MM.1S (cell line): ENCODE results near the gene TCEAL8.

ENCODE experiments used
- DNase-seq: peaks from one replicate; pipeline ENCODE4 v3.0.0-alpha.2; 2015
- H2AFZ ChIP-seq: fragments of 300-600 bp; sonication (generic); 2 replicates; pipeline ENCODE4 v1.6.0; 2016; ENCODE audit warnings: antibody characterized with exemption, low read length
- H3F3A ChIP-seq: fragments of 300-600 bp; sonication (generic); 2 replicates; pipeline ENCODE4 v1.6.1; 2016; ENCODE audit warnings: mild to moderate bottlenecking, antibody characterized with exemption, low read length, moderate library complexity, mixed read lengths; ENCODE audit not compliant: insufficient read depth
- H3K27ac ChIP-seq: fragments of 300-600 bp; sonication (generic); 2 replicates; pipeline ENCODE4 v1.5.1; 2016; ENCODE audit warnings: mild to moderate bottlenecking, low read length
- H3K27me3 ChIP-seq: fragments of 300-600 bp; sonication (generic); replicated peaks from 2 replicates; pipeline ENCODE4 v1.6.0; 2016; ENCODE audit warnings: low read length; ENCODE audit not compliant: insufficient read depth
- H3K36me3 ChIP-seq: fragments of 300-600 bp; sonication (generic); replicated peaks from 2 replicates; pipeline ENCODE4 v1.6.1; 2016; ENCODE audit warnings: mild to moderate bottlenecking, low read length, mixed read lengths; ENCODE audit not compliant: insufficient read depth
- H3K4me1 ChIP-seq: fragments of 300-600 bp; sonication (generic); 2 replicates; pipeline ENCODE4 v1.6.1; 2016; ENCODE audit warnings: low read length, mixed read lengths
- H3K4me2 ChIP-seq: fragments of 300-600 bp; sonication (generic); 2 replicates; pipeline ENCODE4 v1.6.0; 2016; ENCODE audit warnings: low read depth, low read length
- H3K4me3 ChIP-seq: fragments of 300-600 bp; sonication (generic); 2 replicates; pipeline ENCODE4 v1.5.1; 2016; ENCODE audit warnings: low read length, mixed read lengths
- H3K79me2 ChIP-seq: fragments of 300-600 bp; sonication (generic); 2 replicates; pipeline ENCODE4 v1.6.1; 2016; ENCODE audit warnings: mixed run types, low read length, mixed read lengths
- H3K9ac ChIP-seq: fragments of 300-600 bp; sonication (generic); 2 replicates; pipeline ENCODE4 v1.6.1; 2016; ENCODE audit warnings: low read length, mixed read lengths
- H3K9me2 ChIP-seq: fragments of 300-600 bp; sonication (generic); replicated peaks from 2 replicates; pipeline ENCODE4 v1.6.1; 2016; ENCODE audit warnings: mild to moderate bottlenecking, low read length, mixed read lengths; ENCODE audit not compliant: insufficient read depth
- H3K9me3 ChIP-seq: fragments of 300-600 bp; sonication (generic); replicated peaks from 2 replicates; pipeline ENCODE4 v1.6.1; 2016; ENCODE audit warnings: mild to moderate bottlenecking, low read length, mixed read lengths; ENCODE audit not compliant: insufficient read depth
- H4K20me1 ChIP-seq: fragments of 300-600 bp; sonication (generic); 2 replicates; pipeline ENCODE4 v1.6.1; 2016; ENCODE audit warnings: mild to moderate bottlenecking, low read length, moderate library complexity, mixed read lengths; ENCODE audit not compliant: insufficient read depth
- EZH2 ChIP-seq: fragments of 300-600 bp; sonication (generic); optimal IDR thresholded peaks from 2 replicates; pipeline ENCODE3; 2017; ENCODE audit warnings: low read depth, mild to moderate bottlenecking, antibody characterized with exemption, low read length, mixed read lengths
- EZH2phosphoT487 ChIP-seq: fragments of 300-600 bp; sonication (generic); IDR thresholded peaks from 2 replicates; pipeline ENCODE4 v1.6.1; 2018; ENCODE audit warnings: antibody characterized with exemption, low read length
- TF ChIP-seq, protein P1 (sequence below): fragments of 300-600 bp; sonication (generic); IDR thresholded peaks from 2 replicates; pipeline ENCODE4 v1.5.1; 2016; ENCODE audit warnings: antibody characterized with exemption, low read length, mixed read lengths

Gene TCEAL8

DNA sequence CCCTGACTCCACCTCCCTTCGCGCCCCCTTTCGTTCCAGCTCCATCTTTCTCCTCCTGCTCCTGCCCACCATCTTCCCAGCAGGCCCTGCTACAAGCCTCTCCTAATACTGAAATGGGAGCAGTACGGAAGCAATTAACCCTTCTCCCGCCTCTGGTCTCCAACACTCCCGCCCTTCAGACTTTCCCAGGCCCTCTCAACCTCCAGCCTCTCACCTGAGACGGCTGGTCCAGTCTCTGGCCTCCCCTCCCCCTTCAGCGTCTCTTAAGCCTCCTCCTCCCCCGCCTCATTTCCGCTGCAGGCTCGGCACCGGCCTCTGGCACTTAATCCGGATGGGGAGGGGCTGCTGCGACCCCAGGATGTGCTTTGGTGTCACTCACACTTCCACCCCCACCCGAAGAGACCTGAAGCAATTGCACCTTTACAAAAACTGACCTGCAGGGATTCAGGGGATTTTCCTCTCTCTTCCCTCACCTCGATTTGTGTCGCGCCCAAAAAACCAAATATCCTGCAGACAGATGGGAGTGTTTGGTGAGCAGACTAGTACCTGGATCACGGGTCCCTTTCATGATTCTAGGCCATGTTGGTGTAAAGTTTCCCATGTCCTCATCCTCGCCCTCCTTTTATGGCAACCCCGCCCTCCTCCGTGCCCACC, 657 bp downstream of the TCEAL8 start:
- H3K9me2 ChIP-seq, result no peaks in the 10 kb centered on the region
- peak; percentile 37 for DNase-seq
- H3K27ac ChIP-seq, result peak overlapping the region; percentile 22; the same call in 1 of the 2 replicates
- H3K9ac ChIP-seq, result peak overlapping the region; percentile 74
- no peaks in the 10 kb centered on the region for H3K36me3 ChIP-seq
- H3K27me3 ChIP-seq, result no peaks in the 10 kb centered on the region
- no peaks in the 10 kb centered on the region for H3F3A ChIP-seq
- TF ChIP-seq EZH2phosphoT487 (no peak), EZH2 (no peak)
- TF ChIP-seq, protein P1, sequence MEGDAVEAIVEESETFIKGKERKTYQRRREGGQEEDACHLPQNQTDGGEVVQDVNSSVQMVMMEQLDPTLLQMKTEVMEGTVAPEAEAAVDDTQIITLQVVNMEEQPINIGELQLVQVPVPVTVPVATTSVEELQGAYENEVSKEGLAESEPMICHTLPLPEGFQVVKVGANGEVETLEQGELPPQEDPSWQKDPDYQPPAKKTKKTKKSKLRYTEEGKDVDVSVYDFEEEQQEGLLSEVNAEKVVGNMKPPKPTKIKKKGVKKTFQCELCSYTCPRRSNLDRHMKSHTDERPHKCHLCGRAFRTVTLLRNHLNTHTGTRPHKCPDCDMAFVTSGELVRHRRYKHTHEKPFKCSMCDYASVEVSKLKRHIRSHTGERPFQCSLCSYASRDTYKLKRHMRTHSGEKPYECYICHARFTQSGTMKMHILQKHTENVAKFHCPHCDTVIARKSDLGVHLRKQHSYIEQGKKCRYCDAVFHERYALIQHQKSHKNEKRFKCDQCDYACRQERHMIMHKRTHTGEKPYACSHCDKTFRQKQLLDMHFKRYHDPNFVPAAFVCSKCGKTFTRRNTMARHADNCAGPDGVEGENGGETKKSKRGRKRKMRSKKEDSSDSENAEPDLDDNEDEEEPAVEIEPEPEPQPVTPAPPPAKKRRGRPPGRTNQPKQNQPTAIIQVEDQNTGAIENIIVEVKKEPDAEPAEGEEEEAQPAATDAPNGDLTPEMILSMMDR, result no peak
- no peaks in the 10 kb centered on the region for H4K20me1 ChIP-seq
- peak overlapping the region; percentile 79 for H2AFZ ChIP-seq
- peaks cover 9% of the 10 kb centered on the region for H3K79me2 ChIP-seq
- H3K4me2 ChIP-seq, result peak overlapping the region; percentile 67
- H3K4me3 ChIP-seq, result peak overlapping the region; percentile 75
- H3K4me1 ChIP-seq, result no peaks in the 10 kb centered on the region
- no peaks in the 10 kb centered on the region for H3K9me3 ChIP-seq

DNA sequence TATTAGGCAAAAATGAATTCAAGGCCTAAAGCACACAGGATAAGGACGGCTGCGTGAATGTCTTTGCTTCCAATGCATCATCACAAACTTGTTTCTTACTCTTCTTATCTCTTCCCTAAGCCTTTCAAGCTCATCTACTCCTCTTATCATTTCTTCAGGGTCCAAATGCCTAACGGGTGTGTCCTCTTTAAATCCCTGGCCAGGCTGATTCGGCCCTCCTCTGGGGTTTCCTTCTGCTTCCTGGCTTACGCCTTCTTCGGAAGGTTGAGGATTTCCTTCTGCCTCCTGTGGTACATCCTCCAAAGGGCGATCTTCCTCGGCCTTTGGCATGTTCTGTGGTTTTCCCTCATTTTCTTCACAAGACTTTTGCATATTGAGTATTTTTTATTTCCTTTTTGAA, 1.3 kb downstream of the TCEAL8 start:
- H3K9me3 ChIP-seq, result no peaks in the 10 kb centered on the region
- H3K27me3 ChIP-seq, result no peaks in the 10 kb centered on the region
- no peak overlapping the region for H3K4me2 ChIP-seq
- no peaks in the 10 kb centered on the region for H4K20me1 ChIP-seq
- H3K27ac ChIP-seq, result no peak overlapping the region
- no peaks in the 10 kb centered on the region for H3K36me3 ChIP-seq
- no peaks in the 10 kb centered on the region for H3F3A ChIP-seq
- H3K9me2 ChIP-seq, result no peaks in the 10 kb centered on the region
- no peak overlapping the region for H3K9ac ChIP-seq
- TF ChIP-seq EZH2phosphoT487, result no peak
- TF ChIP-seq, protein P1, result no peak
- no peak for TF ChIP-seq EZH2
- no peak overlapping the region for H3K4me3 ChIP-seq
- no peak for DNase-seq
- H3K4me1 ChIP-seq, result no peaks in the 10 kb centered on the region
- no peak overlapping the region for H2AFZ ChIP-seq
- H3K79me2 ChIP-seq, result peaks cover 9% of the 10 kb centered on the region

GRCh38 chrX:103250977-103251376, 4.0 kb downstream of the TCEAL8 start:
- no peaks in the 10 kb centered on the region for H3F3A ChIP-seq
- H3K4me2 ChIP-seq, result no peak overlapping the region
- peaks cover 9% of the 10 kb centered on the region for H3K79me2 ChIP-seq
- DNase-seq, result no peak
- no peaks in the 10 kb centered on the region for H3K9me3 ChIP-seq
- no peaks in the 10 kb centered on the region for H3K27me3 ChIP-seq
- H3K9me2 ChIP-seq, result no peaks in the 10 kb centered on the region
- H3K9ac ChIP-seq, result no peak overlapping the region
- TF ChIP-seq EZH2phosphoT487 (no peak), EZH2 (no peak)
- TF ChIP-seq, protein P1, result no peak
- no peaks in the 10 kb centered on the region for H4K20me1 ChIP-seq
- no peaks in the 10 kb centered on the region for H3K4me1 ChIP-seq
- H2AFZ ChIP-seq, result no peak overlapping the region
- H3K4me3 ChIP-seq, result no peak overlapping the region
- no peak overlapping the region for H3K27ac ChIP-seq
- no peaks in the 10 kb centered on the region for H3K36me3 ChIP-seq
